Camera-type eye (tissue), 1 donor: Measurements from ENCODE around the gene GLYR1. TPM values are rescaled to one million over a fixed set of nuclear protein-coding genes. Genes with fewer than 3 reads are reported as not detected.

Experiments
- total RNA-seq: library from RNA; depleted of rRNA; stranded (reverse); fragments of >200 nt; gene quantifications from one replicate; pipeline ENCODE4 v1.2.3, GENCODE V29; 2014

GLYR1 gene
- 90.4 TPM for total RNA-seq

GRCh38 chr16:4846901-4847773 is at the start of gene GLYR1, which contains the start of gene UBN1:
TSS of gene GLYR1 (minus strand) at chr16:4847288. CDS start at chr16:4847265, 23 bp downstream.
TSS of gene UBN1 (plus strand) at chr16:4847481. CDS start at chr16:4852918, 5,437 bp downstream.

DNA sequence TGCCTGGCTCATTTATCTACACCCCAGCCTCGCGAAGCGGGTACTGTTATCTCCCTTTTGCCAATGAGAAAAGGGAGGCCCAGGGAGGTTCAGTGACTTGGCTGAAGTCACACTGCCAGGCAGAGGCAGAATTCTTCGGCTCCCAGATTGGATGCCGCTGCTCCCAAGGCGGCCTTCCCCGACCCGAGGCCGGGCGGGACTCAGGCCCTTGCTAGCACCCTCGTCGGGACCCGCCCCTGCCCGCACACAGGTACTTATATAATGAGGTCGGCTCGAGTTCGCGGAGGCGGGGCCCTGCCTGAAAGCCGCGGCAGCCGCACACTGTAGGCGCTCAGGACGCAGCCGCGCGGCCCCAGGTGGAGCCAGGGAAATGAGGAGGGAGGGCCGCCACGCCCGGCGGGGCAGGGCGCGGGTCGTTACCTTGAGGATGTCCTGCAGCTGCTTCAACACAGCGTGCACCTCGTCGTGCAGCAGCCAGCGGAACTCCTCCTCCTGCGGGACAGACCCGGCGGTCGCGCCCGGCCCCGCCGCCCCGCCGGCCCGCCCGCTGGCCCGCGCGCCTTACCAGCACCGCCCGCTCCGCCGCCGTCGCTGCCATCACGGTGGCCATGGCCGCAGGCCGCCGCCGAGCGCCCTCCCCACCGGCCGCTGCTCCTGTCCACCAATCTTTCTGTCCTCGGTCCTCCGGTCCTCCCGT is 45.0 kb downstream of the GLYR1 start, which contains the start of gene ROGDI:
Gene ROGDI (minus strand): TSS at position 672 of the 697 bp plus-strand sequence. CDS start 62 bp downstream, at position 610.

GRCh38 chr16:4795181-4795827 is 51.8 kb downstream of the GLYR1 start, which contains the start of gene SMIM22:
TSS of gene SMIM22 (plus strand) at chr16:4795369. CDS start at chr16:4795735, 366 bp downstream.

GRCh38 chr16:4787627-4788482 is 59.2 kb downstream of the GLYR1 start, which contains the start of gene SEPTIN12:
TSS of gene SEPTIN12 (minus strand) at chr16:4788345. CDS start at chr16:4787645, 700 bp downstream.

GRCh38 chr16:4766875-4767628 is 80.0 kb downstream of the GLYR1 start, which contains the start of gene ZNF500:
TSS of gene ZNF500 (minus strand) at chr16:4767162. CDS start at chr16:4765978, 1,184 bp downstream.

Other genes starting within 250 kb of the GLYR1 start
- gene UBALD1, start 232.4 kb downstream of the GLYR1 start, total RNA-seq: 6.1 TPM
- gene MGRN1, start 222.5 kb downstream of the GLYR1 start, total RNA-seq: 62.8 TPM
- 39.9 TPM for gene NUDT16L1, start 153.7 kb downstream of the GLYR1 start, total RNA-seq
- 40.5 TPM for gene ANKS3, start 113.0 kb downstream of the GLYR1 start, total RNA-seq
- gene DNAAF8, start 112.8 kb downstream of the GLYR1 start, total RNA-seq: 0.71 TPM
- gene ZNF500, start 80.1 kb downstream of the GLYR1 start, total RNA-seq: 26.8 TPM
- not detected for gene SEPTIN12, start 58.9 kb downstream of the GLYR1 start, total RNA-seq
- not detected for gene SMIM22, start 51.9 kb downstream of the GLYR1 start, total RNA-seq
- 52.9 TPM for gene ROGDI, start 44.7 kb downstream of the GLYR1 start, total RNA-seq
- gene UBN1, start 193 bp upstream of the GLYR1 start, total RNA-seq: 35.6 TPM
- gene PPL, start 89.9 kb upstream of the GLYR1 start, total RNA-seq: 37.7 TPM
- 2.8 TPM for gene SEC14L5, start 111.0 kb upstream of the GLYR1 start, total RNA-seq
- 17.6 TPM for gene NAGPA, start 186.6 kb upstream of the GLYR1 start, total RNA-seq
- 1.2 TPM for gene C16orf89, start 218.7 kb upstream of the GLYR1 start, total RNA-seq
- 19.8 TPM for gene ALG1, start 224.6 kb upstream of the GLYR1 start, total RNA-seq